ENCODE data around the gene KBTBD6. TPM values are rescaled to one million over a fixed set of nuclear protein-coding genes. Genes with fewer than 3 reads are reported as not detected.

The KBTBD6 gene
- total and polyA plus RNA-seq, 10 of the 15 experiments (the other 5 are each of a cell fraction or from before 2014, with no cell fraction given): 1.9 to 5.3 (median 3.8) TPM

- ChIA-PET CTCF (no interaction called here), RAD21 (ENCODE audit: unreplicated experiment) (no interaction called here), POLR2A (no interaction called here), SMC1A (ENCODE audit: uncharacterized antibody, unreplicated experiment) (no interaction called here)
- Histone ChIP-seq H3K4me2 (ENCODE audit: control insufficient read depth, insufficient read depth) (no peak overlapping the region), H3K27ac (ENCODE audit: control insufficient read depth, insufficient read depth) (no peak overlapping the region), H3K9ac (ENCODE audit: control insufficient read depth, insufficient read depth, low read length) (no peak overlapping the region), H2AFZ (ENCODE audit: control insufficient read depth, low read depth, low read length) (no peak overlapping the region), H3K4me3 (no peak overlapping the region), H3K79me2 (ENCODE audit: control insufficient read depth, insufficient read depth, low read length) (no peaks in the 10 kb centered on the region), H3K9me3 (replicated peaks; ENCODE audit: control insufficient read depth, insufficient read depth, low read length) (peaks cover 2% of the 10 kb centered on the region; the same call in 2 of the 3 replicates), H3K27me3 (replicated peaks in 1 of 2; ENCODE audit: control insufficient read depth in 2 of 2, insufficient read depth in 2 of 2, low read length in 1 of 2) (no peaks in the 10 kb centered on the region), H3K4me1 (ENCODE audit: control insufficient read depth, insufficient read depth, low read length) (no peaks in the 10 kb centered on the region), H4K20me1 (ENCODE audit: control insufficient read depth, insufficient read depth) (no peaks in the 10 kb centered on the region), H3K36me3 (ENCODE audit: control insufficient read depth in 2 of 2, insufficient read depth in 2 of 2, low read length in 1 of 2) (no peaks in the 10 kb centered on the region)
- FAIRE-seq: no peak
- in situ Hi-C loops (cut with MboI): no loop called here
- DNase-seq (ENCODE audit: low read depth, low spot score): no peak
- 0% methylated on average over 2 of the region's 2 CpGs for WGBS (ENCODE audit: insufficient coverage, insufficient replicate concordance, low lambda C conversion rate, missing lambda C conversion rate)
- no TSS peak for BruUV-seq (replicated peaks)
- no peak for ATAC-seq
- intact Hi-C loops (cut with micrococcal nuclease; ENCODE audit: unreplicated experiment): no loop called here
- no peak for TF ChIP-seq CUX1 (IDR thresholded peaks at IDR 0.05; ENCODE audit: insufficient replicate concordance, low read depth, low read length)
- TF ChIP-seq RELA (IDR thresholded peaks at IDR 0.05; ENCODE audit: borderline replicate concordance, partially characterized antibody): no peak
- no peak for TF ChIP-seq CBX5 (IDR thresholded peaks at IDR 0.05; ENCODE audit: low read depth)
- no peak for TF ChIP-seq RELB (IDR thresholded peaks at IDR 0.05; ENCODE audit: low read depth)
- TF ChIP-seq RAD21 (IDR thresholded peaks at IDR 0.05; ENCODE audit: insufficient read depth, low read depth, low read length): no peak
- TF ChIP-seq GABPA (IDR thresholded peaks at IDR 0.05; ENCODE audit: low read depth): no peak
- no peak for TF ChIP-seq ZZZ3 (IDR thresholded peaks at IDR 0.05; ENCODE audit: control insufficient read depth, insufficient read length, low read depth)
- TF ChIP-seq CEBPZ (IDR thresholded peaks at IDR 0.05; ENCODE audit: low read depth, low read length): no peak
- TF ChIP-seq TCF12 (IDR thresholded peaks at IDR 0.05; ENCODE audit: low read depth, low read length): no peak
- TF ChIP-seq EED (IDR thresholded peaks at IDR 0.05; ENCODE audit: low read depth): no peak
- no peak for TF ChIP-seq ZBTB4 (CRISPR knock-in tag; IDR thresholded peaks at IDR 0.05)
These were observed 45.0 kb upstream of the KBTBD6 start for GRCh38 chr13:41177616-41178015.

Measured in GM12878 (cell line).